Measurements from ENCODE around the gene SLC1A4. TPM values are rescaled to one million over a fixed set of nuclear protein-coding genes. Genes with fewer than 3 reads are reported as not detected.

The SLC1A4 gene
- total RNA-seq, 2 donors from 2014 or later = 21.2 to 33.2 TPM

DNA sequence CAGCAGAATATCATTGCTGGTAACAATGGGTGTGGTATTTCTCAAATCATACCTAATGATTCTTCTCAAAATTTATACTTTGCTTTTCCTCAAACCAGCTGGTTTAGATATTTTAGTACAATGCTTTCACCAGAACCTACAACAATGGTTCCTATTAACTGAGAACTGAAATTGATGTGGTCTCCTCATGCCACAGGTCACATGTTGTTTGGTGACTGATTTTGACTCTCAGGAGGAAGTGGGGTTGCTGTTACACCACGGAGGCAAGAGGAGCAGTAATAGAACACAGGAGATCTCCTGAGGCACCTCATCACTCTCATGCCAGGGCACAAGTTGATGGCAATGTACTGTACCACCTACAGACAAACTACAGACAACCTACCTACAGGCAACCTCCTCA, 64.0 kb downstream of the SLC1A4 start:
- no peaks in the 10 kb centered on the region for H3K9me3 ChIP-seq
- no peak overlapping the region for H3K4me3 ChIP-seq
- no peak overlapping the region for H3K27ac ChIP-seq
- no peaks in the 10 kb centered on the region for H3K4me1 ChIP-seq (replicated peaks)
- no peaks in the 10 kb centered on the region for H3K27me3 ChIP-seq (replicated peaks; ENCODE audit: insufficient read depth)
- WGBS = 33% methylated on average over 1 of the region's 1 CpG
- no peaks in the 10 kb centered on the region for H3K36me3 ChIP-seq
- DNase-seq (ENCODE audit: low spot score) = no peak
- TF ChIP-seq POLR2A (IDR thresholded peaks at IDR 0.05) = no peak
- no peak for TF ChIP-seq POLR2AphosphoS5 (IDR thresholded peaks at IDR 0.05)
- TF ChIP-seq, protein P1, sequence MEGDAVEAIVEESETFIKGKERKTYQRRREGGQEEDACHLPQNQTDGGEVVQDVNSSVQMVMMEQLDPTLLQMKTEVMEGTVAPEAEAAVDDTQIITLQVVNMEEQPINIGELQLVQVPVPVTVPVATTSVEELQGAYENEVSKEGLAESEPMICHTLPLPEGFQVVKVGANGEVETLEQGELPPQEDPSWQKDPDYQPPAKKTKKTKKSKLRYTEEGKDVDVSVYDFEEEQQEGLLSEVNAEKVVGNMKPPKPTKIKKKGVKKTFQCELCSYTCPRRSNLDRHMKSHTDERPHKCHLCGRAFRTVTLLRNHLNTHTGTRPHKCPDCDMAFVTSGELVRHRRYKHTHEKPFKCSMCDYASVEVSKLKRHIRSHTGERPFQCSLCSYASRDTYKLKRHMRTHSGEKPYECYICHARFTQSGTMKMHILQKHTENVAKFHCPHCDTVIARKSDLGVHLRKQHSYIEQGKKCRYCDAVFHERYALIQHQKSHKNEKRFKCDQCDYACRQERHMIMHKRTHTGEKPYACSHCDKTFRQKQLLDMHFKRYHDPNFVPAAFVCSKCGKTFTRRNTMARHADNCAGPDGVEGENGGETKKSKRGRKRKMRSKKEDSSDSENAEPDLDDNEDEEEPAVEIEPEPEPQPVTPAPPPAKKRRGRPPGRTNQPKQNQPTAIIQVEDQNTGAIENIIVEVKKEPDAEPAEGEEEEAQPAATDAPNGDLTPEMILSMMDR (IDR thresholded peaks at IDR 0.05) = no peak
- intact Hi-C loops (cut with DNase I) = loop anchor here (10.0 kb wide), 1 partner anchor 382 kb away; the partner anchor contains the start of gene SPRED2

DNA sequence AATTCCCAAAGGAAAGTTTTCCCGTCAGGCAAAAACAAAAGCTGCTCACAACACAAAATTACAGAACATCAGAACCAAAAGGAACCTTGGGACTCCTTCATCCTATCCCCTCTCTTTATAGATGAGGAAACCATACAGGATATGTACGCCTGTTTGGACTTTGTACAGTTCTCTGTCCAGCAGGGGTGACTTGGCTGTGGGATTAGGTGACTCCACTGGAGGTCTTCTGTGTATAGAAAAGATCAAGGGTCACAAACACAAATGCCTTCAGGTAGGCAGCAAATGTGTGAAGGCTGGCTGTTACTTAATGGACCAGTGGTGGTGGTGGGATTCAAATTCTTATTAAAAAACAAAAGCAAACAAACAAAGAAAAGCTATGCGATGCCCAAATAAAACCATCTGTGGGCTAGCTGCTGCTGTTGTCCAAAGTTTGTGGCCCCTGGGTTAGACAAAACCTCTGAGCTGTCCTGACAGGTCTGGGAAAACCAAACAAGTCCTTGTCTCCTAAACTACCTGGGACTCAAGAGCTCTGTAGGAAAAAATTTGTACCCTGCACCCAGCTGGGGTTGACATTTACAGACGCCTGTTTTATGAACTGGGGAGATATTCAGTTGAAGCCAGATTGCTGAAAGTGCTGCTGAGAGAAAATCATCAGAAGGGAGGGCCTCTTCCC, 65.7 kb downstream of the SLC1A4 start:
- TF ChIP-seq POLR2AphosphoS5 (IDR thresholded peaks at IDR 0.05) (no peak), POLR2A (IDR thresholded peaks at IDR 0.05) (no peak)
- TF ChIP-seq, protein P1 (IDR thresholded peaks at IDR 0.05) = no peak

DNA sequence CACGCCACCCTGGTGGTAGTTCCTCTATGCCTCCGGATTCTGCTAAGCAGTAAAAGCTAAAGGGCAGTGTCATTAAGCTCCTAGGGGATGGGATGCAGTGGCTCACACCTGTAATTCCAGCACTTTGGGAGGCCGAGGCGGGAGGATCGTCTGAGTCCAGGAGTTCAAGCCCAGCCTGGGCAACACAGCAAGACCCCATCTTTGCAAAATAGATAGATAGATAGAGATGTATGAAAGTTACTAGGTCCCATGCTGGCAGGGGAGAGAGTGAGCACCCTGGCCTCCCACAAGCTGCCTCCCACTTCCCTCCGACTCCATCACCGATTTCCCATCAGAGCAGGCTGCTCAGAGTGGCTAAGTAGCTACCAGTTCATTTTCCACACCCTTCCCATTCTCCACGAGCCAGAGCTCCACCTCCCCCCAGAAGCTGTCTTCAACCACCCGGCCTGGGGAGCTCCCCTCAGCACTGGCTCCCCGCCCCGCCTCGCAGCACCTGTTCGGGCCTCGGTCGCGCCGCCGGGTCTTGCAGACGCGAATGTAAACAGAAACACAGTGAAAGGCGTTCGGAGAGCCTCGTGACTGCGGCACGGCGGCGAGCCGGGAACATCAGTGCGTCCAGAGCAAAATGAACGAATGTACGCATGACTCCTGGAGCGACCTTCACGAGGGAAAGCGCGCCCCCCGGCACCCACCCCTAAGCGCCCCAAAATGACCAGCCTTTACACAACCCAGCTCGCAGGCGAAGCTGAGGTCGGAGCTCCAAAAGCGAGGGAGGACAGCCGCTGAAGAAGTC, 66.4 kb downstream of the SLC1A4 start:
- Histone ChIP-seq H3K4me3 (peak overlapping the region; percentile 79 to 90), H3K27me3 (replicated peaks; ENCODE audit: insufficient read depth) (no peaks in the 10 kb centered on the region), H3K27ac (peak overlapping the region; percentile 76 to 81), H3K36me3 (no peaks in the 10 kb centered on the region), H3K4me1 (replicated peaks) (no peaks in the 10 kb centered on the region), H3K9me3 (no peaks in the 10 kb centered on the region)
- WGBS = 10% methylated on average over 42 of the region's 42 CpGs
- intact Hi-C loops (cut with DNase I) = loop anchor here (5.0 to 10.0 kb wide), 2 partner anchors 72 to 379 kb away; partner anchors contain the start of gene SPRED2
- DNase-seq (ENCODE audit: low spot score) = peak; percentile 40
- TF ChIP-seq POLR2AphosphoS5 (IDR thresholded peaks at IDR 0.05) (no peak), POLR2A (IDR thresholded peaks at IDR 0.05) (no peak)
- TF ChIP-seq, protein P1 (IDR thresholded peaks at IDR 0.05) = no peak

More for the DNA sequence above, 65.7 kb downstream of the SLC1A4 start:
- H3K4me1 ChIP-seq (replicated peaks) = no peaks in the 10 kb centered on the region
- H3K4me3 ChIP-seq = no peak overlapping the region
- WGBS = 71% methylated on average over 4 of the region's 4 CpGs
- no peaks in the 10 kb centered on the region for H3K9me3 ChIP-seq
- H3K27me3 ChIP-seq (replicated peaks; ENCODE audit: insufficient read depth) = no peaks in the 10 kb centered on the region
- no peak overlapping the region for H3K27ac ChIP-seq
- DNase-seq (ENCODE audit: low spot score) = no peak
- H3K36me3 ChIP-seq = no peaks in the 10 kb centered on the region
- intact Hi-C loops (cut with DNase I) = loop anchor here (5.0 to 10.0 kb wide), 2 partner anchors 72 to 380 kb away; partner anchors contain the start of gene SPRED2

DNA sequence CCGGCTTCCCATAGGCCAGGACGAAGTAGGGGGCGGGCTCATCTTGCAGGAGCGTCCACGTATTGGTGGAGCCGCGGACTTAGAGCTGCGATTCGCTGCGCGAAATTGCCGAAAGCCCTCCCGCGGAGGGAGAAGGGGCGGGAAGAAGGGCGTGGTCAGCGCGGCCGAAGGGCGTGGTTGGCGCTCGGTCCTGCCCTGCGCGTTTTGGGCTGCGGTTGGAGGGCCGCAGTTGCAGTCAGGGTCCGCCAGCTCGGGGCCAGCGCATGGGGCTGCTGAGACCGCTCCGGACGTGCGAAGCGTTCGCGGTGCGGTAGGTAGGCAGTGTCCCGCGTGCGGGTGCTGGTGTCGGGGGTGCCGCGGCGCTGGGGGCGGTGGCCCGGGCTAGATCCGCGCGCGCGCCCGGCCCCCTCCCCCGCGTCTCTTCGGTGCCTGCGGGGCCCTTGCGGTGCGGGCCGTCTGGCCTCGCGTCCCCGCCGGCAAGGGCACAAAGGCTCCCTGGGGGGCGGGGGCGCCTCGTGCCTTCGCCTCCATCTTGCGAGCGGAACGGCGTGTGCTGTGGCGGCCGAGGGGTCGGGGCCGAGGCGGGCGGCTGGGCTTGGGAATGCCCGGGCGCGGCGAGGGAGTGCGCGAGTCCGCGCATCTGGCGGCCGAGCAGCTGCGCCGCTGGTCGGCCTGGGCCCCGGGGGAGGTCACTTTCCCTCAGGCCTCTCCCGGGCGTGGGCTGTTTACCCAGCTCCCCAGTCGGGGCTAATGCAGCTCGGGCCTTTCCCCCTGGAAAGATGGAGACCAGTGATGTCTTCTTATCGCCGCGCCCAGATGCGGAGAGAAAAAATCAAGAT, 67.2 kb downstream of the SLC1A4 start, which contains the start of gene CEP68:
TSS of gene CEP68 (plus strand) at position 202 of the 839 bp plus-strand sequence. CDS start 13,029 bp downstream, outside the sequence.
- H3K4me3 ChIP-seq = peak within 1 kb of the TSS; percentile 79 to 90
- H3K4me1 ChIP-seq (replicated peaks) = no peaks in the 10 kb centered on the region
- H3K36me3 ChIP-seq = no peaks in the 10 kb centered on the region
- intact Hi-C loops (cut with DNase I) = loop anchor here (5.0 to 10.0 kb wide), 2 partner anchors 71 to 378 kb away; partner anchors contain the start of gene SPRED2
- peak; percentile 97 for DNase-seq (ENCODE audit: low spot score)
- H3K27ac ChIP-seq = peak within 1 kb of the TSS; percentile 76 to 81
- no peaks in the 10 kb centered on the region for H3K27me3 ChIP-seq (replicated peaks; ENCODE audit: insufficient read depth)
- no peaks in the 10 kb centered on the region for H3K9me3 ChIP-seq
- TF ChIP-seq, protein P1 (IDR thresholded peaks at IDR 0.05) = peak in 2 of 4 experiments; percentile 20 to 34
- TF ChIP-seq POLR2A (IDR thresholded peaks at IDR 0.05) (peak; percentile 94), POLR2AphosphoS5 (IDR thresholded peaks at IDR 0.05) (peak; percentile 94)
- WGBS = 0% methylated on average over 83 of the region's 99 CpGs

All from prostate gland (tissue), 2 donors.